Sigmoid colon (tissue), 4 donors: ENCODE measurements around the gene ATG7.

ENCODE experiments used
- POLR2A ChIP-seq, 2 donors: fragments of 450-650 bp; IDR thresholded peaks; one replicate each; pipeline ENCODE4 v1.6.1; 2016; ENCODE audit warnings: antibody characterized with exemption in 2 of 2, mild to moderate bottlenecking in 2 of 2, moderate library complexity in 2 of 2
- POLR2AphosphoS5 ChIP-seq, 4 donors: sonication (generic); formaldehyde crosslinking; IDR thresholded peaks; one replicate each; pipeline ENCODE4 v1.6.1; 2017; ENCODE audit warnings: antibody characterized with exemption in 4 of 4
- TF ChIP-seq, protein P1 (sequence below), 4 experiments: fragments of 450-650 bp in 3 of 4; fragments of 200-600 bp in 1 of 4; IDR thresholded peaks; one replicate each; pipeline ENCODE4 v1.5.1; 2016 to 2019; ENCODE audit warnings: antibody characterized with exemption in 4 of 4, mild to moderate bottlenecking in 3 of 4, moderate library complexity in 2 of 4

DNA sequence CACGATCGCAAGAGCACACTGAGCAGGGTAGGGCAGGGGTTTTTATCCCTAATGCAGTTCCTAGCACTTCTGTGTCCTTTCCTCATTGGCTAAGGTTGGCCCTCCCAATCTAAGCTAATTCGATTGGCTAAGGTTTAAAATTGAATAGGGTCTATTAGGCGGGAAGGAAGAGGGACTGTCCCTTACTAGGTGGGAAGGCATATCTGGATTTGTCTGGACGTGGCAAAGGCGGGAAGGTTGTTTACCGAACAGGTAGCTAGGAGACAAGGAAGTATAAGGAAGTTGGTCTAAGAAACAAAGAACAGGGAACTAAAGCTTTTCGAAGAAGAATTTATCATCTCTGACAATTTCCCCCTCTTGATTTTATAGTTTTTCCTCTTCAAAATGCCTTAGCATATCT is 24.8 kb upstream of the ATG7 start:
- TF ChIP-seq, protein P1, sequence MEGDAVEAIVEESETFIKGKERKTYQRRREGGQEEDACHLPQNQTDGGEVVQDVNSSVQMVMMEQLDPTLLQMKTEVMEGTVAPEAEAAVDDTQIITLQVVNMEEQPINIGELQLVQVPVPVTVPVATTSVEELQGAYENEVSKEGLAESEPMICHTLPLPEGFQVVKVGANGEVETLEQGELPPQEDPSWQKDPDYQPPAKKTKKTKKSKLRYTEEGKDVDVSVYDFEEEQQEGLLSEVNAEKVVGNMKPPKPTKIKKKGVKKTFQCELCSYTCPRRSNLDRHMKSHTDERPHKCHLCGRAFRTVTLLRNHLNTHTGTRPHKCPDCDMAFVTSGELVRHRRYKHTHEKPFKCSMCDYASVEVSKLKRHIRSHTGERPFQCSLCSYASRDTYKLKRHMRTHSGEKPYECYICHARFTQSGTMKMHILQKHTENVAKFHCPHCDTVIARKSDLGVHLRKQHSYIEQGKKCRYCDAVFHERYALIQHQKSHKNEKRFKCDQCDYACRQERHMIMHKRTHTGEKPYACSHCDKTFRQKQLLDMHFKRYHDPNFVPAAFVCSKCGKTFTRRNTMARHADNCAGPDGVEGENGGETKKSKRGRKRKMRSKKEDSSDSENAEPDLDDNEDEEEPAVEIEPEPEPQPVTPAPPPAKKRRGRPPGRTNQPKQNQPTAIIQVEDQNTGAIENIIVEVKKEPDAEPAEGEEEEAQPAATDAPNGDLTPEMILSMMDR (IDR thresholded peaks at IDR 0.05), result no peak
- no peak for TF ChIP-seq POLR2A (IDR thresholded peaks at IDR 0.05)
- TF ChIP-seq POLR2AphosphoS5 (IDR thresholded peaks at IDR 0.05), result no peak
